C4-2B (cell line): ENCODE data around the gene MYO7A.
A peak's percentile ranks its signal among the peaks of the same experiment; 100 is the strongest.

Source experiments
- H3K27ac ChIP-seq: fragments of 450-650 bp; 2 replicates; pipeline ENCODE4 v1.5.1; 2017
- ZFX ChIP-seq: fragments of 450-650 bp; IDR thresholded peaks from 2 replicates; pipeline ENCODE4 v1.6.1; 2017
- TF ChIP-seq, protein P1 (sequence below): fragments of 450-650 bp; conservative IDR thresholded peaks from 2 replicates; pipeline ENCODE4 v1.5.1; 2017; ENCODE audit warnings: mild to moderate bottlenecking

MYO7A gene

DNA sequence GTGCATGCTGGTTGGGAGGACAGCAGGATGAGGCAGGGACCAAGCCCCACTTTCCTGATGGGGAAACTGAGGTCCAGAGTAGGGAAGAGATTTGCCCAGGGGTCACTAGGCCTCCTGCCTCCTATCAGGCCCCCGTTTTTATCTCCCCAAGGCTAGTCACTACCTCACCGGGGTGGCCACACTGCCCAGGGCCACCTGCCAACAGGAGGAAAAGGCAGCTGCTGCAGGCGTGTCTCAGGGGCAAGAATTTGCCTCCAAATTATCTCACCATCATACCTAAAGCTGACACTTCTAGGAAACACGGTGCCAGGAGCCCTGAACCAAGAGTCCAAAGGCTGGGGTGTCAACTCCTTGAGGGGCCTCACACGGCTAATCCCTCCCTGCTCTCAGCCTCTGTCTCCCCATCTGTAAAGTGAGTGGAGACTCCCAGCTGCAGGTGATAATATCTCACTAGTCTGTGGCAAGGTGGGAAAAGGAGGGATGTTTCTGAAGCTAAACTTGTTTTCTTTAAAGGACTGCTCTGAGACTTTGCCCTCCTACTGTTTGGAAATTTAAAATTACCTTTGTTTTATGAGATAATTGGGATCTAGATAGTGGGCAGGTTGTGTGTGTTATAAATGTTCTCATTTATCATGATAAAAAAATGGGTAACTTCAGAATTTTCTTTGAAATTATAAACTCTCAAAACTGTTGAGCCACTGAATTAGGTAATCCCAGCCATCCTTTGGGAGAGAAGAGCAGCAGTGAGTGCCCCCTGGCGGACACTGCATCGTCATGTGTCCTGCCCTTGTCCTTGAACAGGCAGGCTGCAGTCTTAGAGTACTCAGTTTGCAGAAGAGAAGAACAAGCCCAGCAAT is 60.0 kb downstream of the MYO7A start:
- TF ChIP-seq ZFX = no peak
- TF ChIP-seq, protein P1, sequence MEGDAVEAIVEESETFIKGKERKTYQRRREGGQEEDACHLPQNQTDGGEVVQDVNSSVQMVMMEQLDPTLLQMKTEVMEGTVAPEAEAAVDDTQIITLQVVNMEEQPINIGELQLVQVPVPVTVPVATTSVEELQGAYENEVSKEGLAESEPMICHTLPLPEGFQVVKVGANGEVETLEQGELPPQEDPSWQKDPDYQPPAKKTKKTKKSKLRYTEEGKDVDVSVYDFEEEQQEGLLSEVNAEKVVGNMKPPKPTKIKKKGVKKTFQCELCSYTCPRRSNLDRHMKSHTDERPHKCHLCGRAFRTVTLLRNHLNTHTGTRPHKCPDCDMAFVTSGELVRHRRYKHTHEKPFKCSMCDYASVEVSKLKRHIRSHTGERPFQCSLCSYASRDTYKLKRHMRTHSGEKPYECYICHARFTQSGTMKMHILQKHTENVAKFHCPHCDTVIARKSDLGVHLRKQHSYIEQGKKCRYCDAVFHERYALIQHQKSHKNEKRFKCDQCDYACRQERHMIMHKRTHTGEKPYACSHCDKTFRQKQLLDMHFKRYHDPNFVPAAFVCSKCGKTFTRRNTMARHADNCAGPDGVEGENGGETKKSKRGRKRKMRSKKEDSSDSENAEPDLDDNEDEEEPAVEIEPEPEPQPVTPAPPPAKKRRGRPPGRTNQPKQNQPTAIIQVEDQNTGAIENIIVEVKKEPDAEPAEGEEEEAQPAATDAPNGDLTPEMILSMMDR = peak; percentile 96
- no peak overlapping the region for H3K27ac ChIP-seq

GRCh38 chr11:77188633-77189491 is 60.8 kb downstream of the MYO7A start:
- no peak for TF ChIP-seq ZFX
- TF ChIP-seq, protein P1 = peak; percentile 80
- H3K27ac ChIP-seq = no peak overlapping the region

DNA sequence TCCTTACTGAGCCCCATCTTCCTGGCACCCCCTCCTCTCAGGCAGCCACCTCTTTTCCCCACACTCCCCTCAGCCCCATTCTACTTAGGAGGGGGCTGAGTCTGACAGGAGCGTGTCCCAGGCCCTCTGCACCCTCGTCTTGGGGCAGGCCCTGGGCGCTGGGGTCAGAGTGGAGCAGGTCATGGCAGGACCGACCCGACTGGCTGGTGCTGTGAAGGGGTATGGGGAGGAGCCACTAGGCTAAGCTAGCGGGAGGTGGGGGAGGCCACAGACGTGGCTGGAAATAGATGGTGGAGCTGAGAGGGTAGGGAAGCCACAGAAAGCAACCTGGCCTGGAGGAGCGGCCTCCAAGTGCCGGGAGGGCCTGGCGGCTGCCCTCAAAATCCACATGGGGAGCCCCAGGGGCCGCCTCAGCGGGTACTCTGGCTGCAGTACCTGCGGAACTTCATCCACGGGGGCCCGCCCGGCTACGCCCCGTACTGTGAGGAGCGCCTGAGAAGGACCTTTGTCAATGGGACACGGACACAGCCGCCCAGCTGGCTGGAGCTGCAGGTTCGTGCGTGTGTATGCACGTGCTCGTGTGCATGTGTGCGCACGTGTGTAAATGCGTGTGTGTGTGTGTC is 61.7 kb downstream of the MYO7A start:
- TF ChIP-seq, protein P1 = no peak
- TF ChIP-seq ZFX = no peak
- no peak overlapping the region for H3K27ac ChIP-seq

- TF ChIP-seq, protein P1 = no peak
- TF ChIP-seq ZFX = no peak
- no peak overlapping the region for H3K27ac ChIP-seq
These were observed 62.5 kb downstream of the MYO7A start for GRCh38 chr11:77190331-77191075.

DNA sequence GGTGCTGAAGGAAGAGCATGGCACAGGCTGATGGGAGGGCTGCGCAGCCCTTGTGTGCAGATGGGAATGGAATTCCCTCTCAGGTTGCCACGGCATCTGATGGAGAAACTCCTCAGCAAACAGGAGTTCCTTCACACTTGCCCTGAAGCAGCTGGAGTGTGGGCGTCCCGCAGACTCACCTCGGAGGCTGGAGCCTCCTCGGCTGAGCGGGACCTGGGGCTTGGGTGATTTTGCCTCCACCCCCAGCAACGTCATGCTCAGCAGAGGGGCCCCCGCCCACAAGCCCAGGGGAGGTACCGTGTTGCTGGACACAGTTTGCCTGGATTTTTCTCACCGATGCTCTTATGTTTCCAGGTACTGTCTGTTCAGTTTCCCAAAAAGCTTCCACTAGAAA is 63.4 kb downstream of the MYO7A start:
- no peak for TF ChIP-seq ZFX
- TF ChIP-seq, protein P1 = no peak
- no peak overlapping the region for H3K27ac ChIP-seq

- no peak overlapping the region for H3K27ac ChIP-seq
These were observed 63.9 kb downstream of the MYO7A start for GRCh38 chr11:77191823-77192495.

More at GRCh38 chr11:77191823-77192495, 63.9 kb downstream of the MYO7A start:
- TF ChIP-seq, protein P1 = peak; percentile 97
- no peak for TF ChIP-seq ZFX
